Endothelial cell of umbilical vein (primary cell): ENCODE data around the gene VCL. TPM values are rescaled to one million over a fixed set of nuclear protein-coding genes. Genes with fewer than 3 reads are reported as not detected.

ENCODE experiments used
- BruUV-seq: library from RNA; stranded (reverse); fragments of 400-500 nt; replicated peaks from 2 replicates; lab custom pipeline; 2021; lab: Mats Ljungman, UMichigan
- CTCF ChIA-PET: fragments of 300-600, 350-600 bp; sonication (Branson Sonifier 250); formaldehyde crosslinking; loops from one replicate; lab custom pipeline; 2021; ENCODE audit warnings: antibody characterized with exemption, inconsistent platforms; lab: Charles Lee
- POLR2A ChIA-PET: fragments of 300-600, 350-600 bp; sonication (Branson Sonifier 250); formaldehyde crosslinking; loops from one replicate; lab custom pipeline; 2021; ENCODE audit warnings: antibody characterized with exemption, inconsistent platforms; lab: Charles Lee
- DNase-seq: peaks from one replicate; pipeline ENCODE4 v3.0.0-alpha.2; 2011; ENCODE audit warnings: low read depth, low spot score
- FAIRE-seq: peaks from 2 replicates; lab custom pipeline; 2011; peaks lifted over from hg19 to GRCh38; lab: Jason Lieb, UNC
- H2AFZ ChIP-seq: 2 replicates; pipeline ENCODE4 v1.6.0; 2012; ENCODE audit warnings: low read depth, low read length, control low read depth, inconsistent platforms
- H3K27ac ChIP-seq: 2 replicates; pipeline ENCODE4 v1.5.1; 2011; ENCODE audit warnings: low read depth, mild to moderate bottlenecking, control low read depth, low read length, moderate library complexity; ENCODE audit not compliant: insufficient read depth
- H3K27me3 ChIP-seq, 2 experiments: 2 replicates each; pipeline versions ENCODE4 v1.6.0 to v1.6.1; 2011; ENCODE audit warnings: low read length in 2 of 2, mixed read lengths in 1 of 2; ENCODE audit not compliant: control insufficient read depth in 2 of 2, insufficient read depth in 2 of 2
- H3K36me3 ChIP-seq, 2 experiments: 2 replicates in 1 of 2; 3 replicates in 1 of 2; pipeline ENCODE4 v1.5.1; 2011; ENCODE audit warnings: low read length in 2 of 2, mild to moderate bottlenecking in 1 of 2, moderate library complexity in 1 of 2; ENCODE audit not compliant: control insufficient read depth in 2 of 2, insufficient read depth in 2 of 2; ENCODE audit errors: extremely low read depth in 1 of 2
- H3K4me1 ChIP-seq: 3 replicates; pipeline ENCODE4 v1.5.1; 2011; ENCODE audit warnings: mild to moderate bottlenecking, low read length; ENCODE audit not compliant: control insufficient read depth, insufficient read depth; ENCODE audit errors: extremely low read depth
- H3K4me2 ChIP-seq: 2 replicates; pipeline ENCODE4 v1.6.1; 2011; ENCODE audit warnings: low read length, control low read depth, mixed read lengths; ENCODE audit not compliant: insufficient read depth
- H3K4me3 ChIP-seq, 3 experiments: fragments of 200-600 bp in 1 of 3; sonication (generic), shearing (Covaris generic) in 1 of 3; replicated peaks in 1 of 3; 2 replicates each; pipeline ENCODE4 v1.5.1; 2011 to 2016; ENCODE audit warnings: control low read depth in 3 of 3, low read length in 3 of 3, mild to moderate bottlenecking in 2 of 3, inconsistent platforms in 1 of 3, low read depth in 1 of 3, moderate library complexity in 1 of 3; ENCODE audit not compliant: insufficient read depth in 1 of 3
- H3K79me2 ChIP-seq: 2 replicates; pipeline ENCODE4 v1.6.0; 2012; ENCODE audit warnings: low read length, inconsistent platforms; ENCODE audit not compliant: control insufficient read depth, insufficient read depth
- H3K9ac ChIP-seq: replicated peaks from 2 replicates; pipeline ENCODE3; 2011; ENCODE audit warnings: low read length, control low read depth; ENCODE audit not compliant: insufficient read depth; ENCODE audit errors: extremely low read depth
- H3K9me1 ChIP-seq: replicated peaks from 3 replicates; pipeline ENCODE4 v1.6.0; 2011; ENCODE audit warnings: mild to moderate bottlenecking, low read length; ENCODE audit not compliant: control insufficient read depth, insufficient read depth; ENCODE audit errors: extremely low read depth
- H3K9me3 ChIP-seq: replicated peaks from 2 replicates; pipeline ENCODE4 v1.5.1; 2012; ENCODE audit warnings: low read length, inconsistent platforms; ENCODE audit not compliant: control insufficient read depth, insufficient read depth
- H4K20me1 ChIP-seq: replicated peaks from 2 replicates; pipeline ENCODE3; 2011; ENCODE audit warnings: mild to moderate bottlenecking, low read length; ENCODE audit not compliant: control insufficient read depth, insufficient read depth; ENCODE audit errors: extremely low read depth
- CTCF ChIP-seq, 2 donors: IDR thresholded peaks; 1 replicate in 1 of 2; 2 replicates in 1 of 2; pipeline ENCODE4 v1.5.1; 2011; ENCODE audit warnings: low read length in 2 of 2, mild to moderate bottlenecking in 2 of 2, moderate library complexity in 2 of 2, control low read depth in 1 of 2, inconsistent platforms in 1 of 2, low read depth in 1 of 2; ENCODE audit not compliant: insufficient read depth in 1 of 2; ENCODE audit errors: extremely low read depth in 1 of 2
- EZH2 ChIP-seq: IDR thresholded peaks from 2 replicates; pipeline ENCODE4 v1.6.1; 2012; ENCODE audit warnings: borderline replicate concordance, low read depth, mild to moderate bottlenecking, moderate library complexity, low read length, inconsistent platforms; ENCODE audit not compliant: severe bottlenecking
- FOS ChIP-seq: IDR thresholded peaks from 2 replicates; pipeline ENCODE4 v1.6.1; 2011; ENCODE audit warnings: mild to moderate bottlenecking, low read length, moderate library complexity, borderline replicate concordance; ENCODE audit not compliant: insufficient read depth
- GATA2 ChIP-seq: IDR thresholded peaks from 2 replicates; pipeline ENCODE4 v1.7.0; 2011; ENCODE audit warnings: low read depth, mild to moderate bottlenecking, moderate library complexity, mixed read lengths, low read length; ENCODE audit not compliant: insufficient read length, insufficient read depth
- JUN ChIP-seq: IDR thresholded peaks from 2 replicates; pipeline ENCODE4 v1.6.1; 2011; ENCODE audit warnings: borderline replicate concordance, low read depth; ENCODE audit not compliant: insufficient read length, insufficient read depth
- MAX ChIP-seq: IDR thresholded peaks from 2 replicates; pipeline ENCODE4 v1.6.1; 2011; ENCODE audit not compliant: insufficient read depth, insufficient read length
- MYC ChIP-seq: IDR thresholded peaks from one replicate; pipeline ENCODE4 v1.6.1; 2011; ENCODE audit warnings: mild to moderate bottlenecking, low read depth, low read length
- POLR2A ChIP-seq: IDR thresholded peaks from 2 replicates; pipeline ENCODE4 v1.6.1; 2012; ENCODE audit warnings: low read depth, mild to moderate bottlenecking, control low read depth, low read length
- POLR2AphosphoS5 ChIP-seq: IDR thresholded peaks from 2 replicates; pipeline ENCODE4 v1.6.1; 2012; ENCODE audit warnings: low read depth, mild to moderate bottlenecking, control low read depth, low read length, moderate library complexity; ENCODE audit not compliant: insufficient read depth
- dilution Hi-C: fragments of 300-500 bp; cut with MboI; formaldehyde crosslinking; loops from one replicate; pipeline ENCODE4 v1.15.0; 2019; ENCODE audit warnings: low sequenced_read_pairs; ENCODE audit not compliant: extremely low pct_ligation_motif_present
- intact Hi-C: fragments of 100-400 bp; cut with micrococcal nuclease; formaldehyde crosslinking; loops from one replicate; pipeline ENCODE4 v1.10.0; 2022
- polyA plus RNA-seq, 4 experiments: library from polyadenylated mRNA; depleted of rRNA in 3 of 4; stranded (reverse) in 3 of 4; unstranded in 1 of 4; fragments of >200 nt; gene quantifications; 2 replicates each; pipeline versions ENCODE4 v1.2.1 to v1.2.3, GENCODE V29; 2011 to 2012; ENCODE audit warnings: missing spikeins in 1 of 4
- total RNA-seq: library from RNA; stranded (reverse); gene quantifications from 2 replicates; pipeline ENCODE4 v1.2.3, GENCODE V29; 2021

VCL gene
- total and polyA plus RNA-seq, 2 donors (not counting 3 experiments of a cell fraction or from before 2014, with no cell fraction given): 95.4 to 231 TPM

GRCh38 chr10:74099420-74099819, 101.5 kb downstream of the VCL start:
- no peaks in the 10 kb centered on the region for H3K9me3 ChIP-seq
- POLR2A ChIA-PET: no interaction called here
- no peaks in the 10 kb centered on the region for H4K20me1 ChIP-seq
- no peak for TF ChIP-seq MAX
- no peak for TF ChIP-seq GATA2
- no peak for TF ChIP-seq JUN
- TF ChIP-seq CTCF (IDR thresholded peaks at IDR 0.05; ENCODE audit: extremely low read depth in 1 of 2, insufficient read depth in 1 of 2, low read depth in 1 of 2, low read length in 2 of 2): no peak
- no peaks in the 10 kb centered on the region for H3K9me1 ChIP-seq
- H3K27me3 ChIP-seq: no peaks in the 10 kb centered on the region
- DNase-seq: no peak
- CTCF ChIA-PET: interaction anchor here (1.1 to 1.6 kb wide), 2 partner anchors 8 to 213 kb away, joined by 3 to 4 read pairs; no protein-coding TSS in a partner anchor
- no peaks in the 10 kb centered on the region for H3K4me1 ChIP-seq
- no peak overlapping the region for H2AFZ ChIP-seq
- dilution Hi-C loops (no loop called here), intact Hi-C loops (no loop called here)
- H3K4me2 ChIP-seq: no peak overlapping the region
- H3K79me2 ChIP-seq: no peaks in the 10 kb centered on the region
- no peak overlapping the region for H3K27ac ChIP-seq
- peaks cover 32 to 44% of the 10 kb centered on the region in 2 experiments for H3K36me3 ChIP-seq
- BruUV-seq: no TSS peak
- no peak for FAIRE-seq
- H3K9ac ChIP-seq: no peak overlapping the region
- H3K4me3 ChIP-seq: no peak overlapping the region

GRCh38 chr10:74099836-74100235, 101.9 kb downstream of the VCL start:
- ChIA-PET CTCF (interaction anchor here (1.6 kb wide), 1 partner anchor 214 kb away, joined by 4 read pairs; no protein-coding TSS in a partner anchor), POLR2A (no interaction called here)
- no peaks in the 10 kb centered on the region for H3K4me1 ChIP-seq
- BruUV-seq: no TSS peak
- FAIRE-seq (no peak), DNase-seq (no peak)
- dilution Hi-C loops: no loop called here
- H3K9ac ChIP-seq: no peak overlapping the region
- intact Hi-C loops: no loop called here
- H3K27me3 ChIP-seq: no peaks in the 10 kb centered on the region
- H3K27ac ChIP-seq: no peak overlapping the region
- H3K36me3 ChIP-seq: peaks cover 33 to 43% of the 10 kb centered on the region in 2 experiments
- H2AFZ ChIP-seq: no peak overlapping the region
- no peak overlapping the region for H3K4me3 ChIP-seq
- no peaks in the 10 kb centered on the region for H3K9me3 ChIP-seq
- no peaks in the 10 kb centered on the region for H3K9me1 ChIP-seq
- no peaks in the 10 kb centered on the region for H4K20me1 ChIP-seq
- no peaks in the 10 kb centered on the region for H3K79me2 ChIP-seq
- no peak overlapping the region for H3K4me2 ChIP-seq
- TF ChIP-seq POLR2AphosphoS5 (no peak), POLR2A (no peak), MYC (no peak), MAX (no peak), EZH2 (no peak), JUN (no peak), CTCF (IDR thresholded peaks at IDR 0.05; ENCODE audit: extremely low read depth in 1 of 2, insufficient read depth in 1 of 2, low read depth in 1 of 2, low read length in 2 of 2) (no peak), FOS (no peak), GATA2 (no peak)
